DND-41 (cell line): ENCODE measurements around the gene COLGALT1.
"Not testable (repeated sequence)": the region's sequence is repeated elsewhere in the genome, so short reads cannot be mapped to it uniquely, and the experiment has no call there.

Experiments used
- ATAC-seq: fragments of 200-7000 bp; cut with Tn5 transposase; 3 replicates; pipeline ENCODE4 v1.9.1; 2021; ENCODE audit warnings: low read depth; ENCODE audit not compliant: insufficient read depth
- DNase-seq: peaks from one replicate; pipeline ENCODE4 v3.0.0-alpha.2; 2020
- H2AFZ ChIP-seq: 2 replicates; pipeline ENCODE4 v1.6.0; 2012; ENCODE audit warnings: low read depth, low read length
- H3K27ac ChIP-seq: 2 replicates; pipeline ENCODE4 v1.5.1; 2012; ENCODE audit warnings: low read length, inconsistent platforms
- H3K27me3 ChIP-seq: fragments of 200-600 bp; sonication (generic); 2 replicates; pipeline ENCODE4 v1.6.0; 2012; ENCODE audit warnings: low read length, mild to moderate bottlenecking, inconsistent platforms; ENCODE audit not compliant: insufficient read depth, poor library complexity
- H3K36me3 ChIP-seq: 2 replicates; pipeline ENCODE4 v1.5.1; 2012; ENCODE audit warnings: low read length, inconsistent platforms; ENCODE audit not compliant: insufficient read depth
- H3K4me1 ChIP-seq: 2 replicates; pipeline ENCODE4 v1.5.1; 2012; ENCODE audit warnings: mild to moderate bottlenecking, low read length; ENCODE audit not compliant: insufficient read depth
- H3K4me2 ChIP-seq: 2 replicates; pipeline ENCODE4 v1.6.0; 2012; ENCODE audit warnings: mild to moderate bottlenecking, moderate library complexity, low read length, inconsistent platforms; ENCODE audit not compliant: insufficient read depth
- H3K4me3 ChIP-seq, 2 experiments: fragments of 200-600 bp in 1 of 2; shearing (Covaris generic) in 1 of 2; 2 replicates each; pipeline ENCODE4 v1.5.1; 2012 to 2016; ENCODE audit warnings: inconsistent platforms in 2 of 2, low read length in 2 of 2, mild to moderate bottlenecking in 2 of 2, low read depth in 1 of 2, moderate library complexity in 1 of 2
- H3K79me2 ChIP-seq: 2 replicates; pipeline ENCODE4 v1.6.0; 2012; ENCODE audit warnings: low read length, inconsistent platforms; ENCODE audit not compliant: insufficient read depth
- H3K9ac ChIP-seq: 2 replicates; pipeline ENCODE4 v1.6.0; 2012; ENCODE audit warnings: low read depth, mild to moderate bottlenecking, inconsistent platforms, low read length, moderate library complexity
- H3K9me3 ChIP-seq: 2 replicates; pipeline ENCODE4 v1.5.1; 2012; ENCODE audit warnings: low read length, moderate library complexity, mild to moderate bottlenecking, inconsistent platforms; ENCODE audit not compliant: insufficient read depth, severe bottlenecking
- H4K20me1 ChIP-seq: 2 replicates; pipeline ENCODE4 v1.6.0; 2012; ENCODE audit warnings: low read length; ENCODE audit not compliant: insufficient read depth
- EZH2 ChIP-seq: IDR thresholded peaks from 3 replicates; pipeline ENCODE4 v1.6.1; 2012; ENCODE audit warnings: borderline replicate concordance, low read depth, mild to moderate bottlenecking, moderate library complexity, low read length, inconsistent platforms; ENCODE audit not compliant: severe bottlenecking
- TF ChIP-seq, protein P1 (sequence below): IDR thresholded peaks from 2 replicates; pipeline ENCODE4 v1.5.1; 2012; ENCODE audit warnings: borderline replicate concordance, low read length, moderate library complexity, mild to moderate bottlenecking; ENCODE audit not compliant: poor library complexity, severe bottlenecking; ENCODE audit errors: extremely low read depth

The COLGALT1 gene

GRCh38 chr19:17564781-17565180, 9.3 kb downstream of the COLGALT1 start:
- H2AFZ ChIP-seq = no peak overlapping the region
- no peak for ATAC-seq
- no peak for DNase-seq
- TF ChIP-seq EZH2 = no peak
- TF ChIP-seq, protein P1, sequence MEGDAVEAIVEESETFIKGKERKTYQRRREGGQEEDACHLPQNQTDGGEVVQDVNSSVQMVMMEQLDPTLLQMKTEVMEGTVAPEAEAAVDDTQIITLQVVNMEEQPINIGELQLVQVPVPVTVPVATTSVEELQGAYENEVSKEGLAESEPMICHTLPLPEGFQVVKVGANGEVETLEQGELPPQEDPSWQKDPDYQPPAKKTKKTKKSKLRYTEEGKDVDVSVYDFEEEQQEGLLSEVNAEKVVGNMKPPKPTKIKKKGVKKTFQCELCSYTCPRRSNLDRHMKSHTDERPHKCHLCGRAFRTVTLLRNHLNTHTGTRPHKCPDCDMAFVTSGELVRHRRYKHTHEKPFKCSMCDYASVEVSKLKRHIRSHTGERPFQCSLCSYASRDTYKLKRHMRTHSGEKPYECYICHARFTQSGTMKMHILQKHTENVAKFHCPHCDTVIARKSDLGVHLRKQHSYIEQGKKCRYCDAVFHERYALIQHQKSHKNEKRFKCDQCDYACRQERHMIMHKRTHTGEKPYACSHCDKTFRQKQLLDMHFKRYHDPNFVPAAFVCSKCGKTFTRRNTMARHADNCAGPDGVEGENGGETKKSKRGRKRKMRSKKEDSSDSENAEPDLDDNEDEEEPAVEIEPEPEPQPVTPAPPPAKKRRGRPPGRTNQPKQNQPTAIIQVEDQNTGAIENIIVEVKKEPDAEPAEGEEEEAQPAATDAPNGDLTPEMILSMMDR = no peak
- no peaks in the 10 kb centered on the region for H3K9me3 ChIP-seq
- no peak overlapping the region for H3K9ac ChIP-seq
- no peak overlapping the region for H3K4me3 ChIP-seq
- H4K20me1 ChIP-seq = peaks cover 17% of the 10 kb centered on the region; the same call in 1 of the 2 replicates
- no peaks in the 10 kb centered on the region for H3K27me3 ChIP-seq
- H3K4me2 ChIP-seq = no peak overlapping the region
- H3K4me1 ChIP-seq = no peaks in the 10 kb centered on the region
- H3K79me2 ChIP-seq = peaks cover 6% of the 10 kb centered on the region; the same call in 1 of the 2 replicates
- H3K27ac ChIP-seq = no peak overlapping the region
- H3K36me3 ChIP-seq = peaks cover 81% of the 10 kb centered on the region

DNA sequence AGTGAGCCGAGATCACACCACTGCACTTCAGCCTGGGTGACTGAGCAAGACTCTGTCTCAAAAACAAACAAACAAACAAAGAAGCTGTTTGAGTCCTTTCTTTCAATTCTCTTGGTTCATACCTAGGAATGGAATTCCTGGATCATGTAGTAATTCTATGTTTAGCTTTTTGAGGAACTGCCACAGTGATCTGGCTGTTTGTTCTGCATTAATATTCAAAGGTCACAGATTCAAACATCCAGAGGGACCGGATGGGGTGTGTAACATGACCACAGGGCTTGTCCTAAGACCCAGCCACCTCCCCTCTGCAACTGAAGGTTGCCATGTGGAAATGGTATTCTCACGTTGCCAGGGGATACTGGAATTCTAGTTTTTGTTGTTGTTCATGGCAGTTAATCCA, 10.2 kb downstream of the COLGALT1 start:
- peaks cover 78% of the 10 kb centered on the region for H3K36me3 ChIP-seq
- H4K20me1 ChIP-seq = peaks cover 17% of the 10 kb centered on the region; the same call in 1 of the 2 replicates
- H3K9ac ChIP-seq = no peak overlapping the region
- no peak overlapping the region for H3K4me2 ChIP-seq
- no peaks in the 10 kb centered on the region for H3K27me3 ChIP-seq
- no peak overlapping the region for H2AFZ ChIP-seq
- H3K79me2 ChIP-seq = peaks cover 6% of the 10 kb centered on the region; the same call in 1 of the 2 replicates
- DNase-seq = no peak
- H3K9me3 ChIP-seq = no peaks in the 10 kb centered on the region
- TF ChIP-seq, protein P1 = no peak
- TF ChIP-seq EZH2 = no peak
- no peaks in the 10 kb centered on the region for H3K4me1 ChIP-seq
- no peak for ATAC-seq
- no peak overlapping the region for H3K27ac ChIP-seq
- no peak overlapping the region for H3K4me3 ChIP-seq

GRCh38 chr19:17567940-17568339, 12.5 kb downstream of the COLGALT1 start:
- H4K20me1 ChIP-seq = peaks cover 10% of the 10 kb centered on the region; the same call in 1 of the 2 replicates
- H3K9ac ChIP-seq = no peak overlapping the region
- peaks cover 77% of the 10 kb centered on the region for H3K36me3 ChIP-seq
- ATAC-seq = no peak
- H3K4me1 ChIP-seq = no peaks in the 10 kb centered on the region
- no peaks in the 10 kb centered on the region for H3K27me3 ChIP-seq
- DNase-seq = no peak
- H3K27ac ChIP-seq = no peak overlapping the region
- TF ChIP-seq EZH2 = no peak
- TF ChIP-seq, protein P1 = no peak
- H2AFZ ChIP-seq = no peak overlapping the region
- no peak overlapping the region for H3K4me2 ChIP-seq
- no peaks in the 10 kb centered on the region for H3K9me3 ChIP-seq
- H3K79me2 ChIP-seq = no peaks in the 10 kb centered on the region
- no peak overlapping the region for H3K4me3 ChIP-seq

DNA sequence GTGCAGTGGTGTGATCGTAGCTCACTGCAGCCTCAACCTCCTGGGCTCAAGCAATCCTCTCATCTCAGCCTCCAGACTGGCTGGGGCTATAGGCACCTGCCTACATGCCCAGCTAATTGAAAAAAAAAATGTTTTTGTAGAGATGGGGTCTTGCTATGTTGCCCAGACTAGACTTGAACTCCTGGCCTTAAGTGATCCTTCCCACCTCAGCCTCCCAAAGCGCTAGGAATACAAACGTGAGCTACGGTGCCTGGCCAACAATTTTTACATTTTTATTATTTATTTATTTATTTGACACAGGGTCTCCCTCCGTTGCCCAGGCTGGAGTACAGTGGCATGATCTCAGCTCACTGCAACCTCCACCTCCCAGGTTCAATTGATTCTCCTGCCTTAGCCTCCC, 14.8 kb downstream of the COLGALT1 start:
- not testable (repeated sequence) for H3K4me1 ChIP-seq, H3K9ac ChIP-seq, H2AFZ ChIP-seq, DNase-seq, H3K9me3 ChIP-seq, H3K4me3 ChIP-seq, H3K27ac ChIP-seq, H3K79me2 ChIP-seq, H3K27me3 ChIP-seq, ATAC-seq, H3K4me2 ChIP-seq
- Histone ChIP-seq H4K20me1 (peaks cover 16% of the 10 kb centered on the region), H3K36me3 (peaks cover 77% of the 10 kb centered on the region)
